NCI-H1694 (cell line): Measurements from ENCODE around the gene PIP5KL1.
A peak's percentile ranks its signal among the peaks of the same experiment; 100 is the strongest.

Source experiments
- DNase-seq: peaks from one replicate; lab custom pipeline; 2025; lab: John Stamatoyannopoulos, UW

Gene PIP5KL1

DNA sequence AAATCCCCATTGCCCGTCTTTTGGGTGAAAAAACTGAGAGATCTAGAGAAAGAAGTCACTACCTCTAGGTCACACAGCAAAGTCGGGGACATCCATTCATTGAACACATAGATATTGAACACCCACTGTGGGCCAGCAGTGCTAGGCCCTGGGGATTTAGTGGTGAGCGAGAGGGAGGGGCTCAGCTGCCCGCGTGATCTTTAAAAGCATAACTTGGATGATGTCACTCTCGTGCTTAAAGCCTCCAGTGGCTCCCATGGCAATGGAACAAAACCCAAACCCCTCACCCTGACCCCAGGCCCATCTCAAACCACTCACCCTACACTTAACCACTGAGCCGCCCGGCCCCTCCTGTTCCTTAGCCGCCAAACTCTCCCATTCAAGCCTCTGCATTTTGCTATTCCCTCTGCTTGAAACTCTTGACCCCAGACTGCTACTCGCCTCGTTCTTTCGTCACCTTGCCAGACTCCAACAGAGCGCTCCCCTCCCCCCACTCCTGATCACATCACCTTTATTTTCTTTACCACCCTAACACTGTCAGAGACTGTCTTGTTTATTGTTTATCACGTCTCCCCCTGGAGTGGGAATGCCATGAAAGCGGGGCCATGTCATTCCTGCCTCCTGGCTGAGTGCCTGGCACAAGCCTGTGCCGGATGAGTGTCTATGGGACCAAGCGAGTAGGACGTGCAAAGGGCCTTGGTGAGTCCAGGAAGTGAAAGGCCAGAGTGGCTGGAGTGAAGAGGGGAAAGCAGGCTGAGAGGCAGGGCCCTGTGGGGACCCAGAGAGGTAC is 710 bp upstream of the PIP5KL1 start:
- DNase-seq = no peak

DNA sequence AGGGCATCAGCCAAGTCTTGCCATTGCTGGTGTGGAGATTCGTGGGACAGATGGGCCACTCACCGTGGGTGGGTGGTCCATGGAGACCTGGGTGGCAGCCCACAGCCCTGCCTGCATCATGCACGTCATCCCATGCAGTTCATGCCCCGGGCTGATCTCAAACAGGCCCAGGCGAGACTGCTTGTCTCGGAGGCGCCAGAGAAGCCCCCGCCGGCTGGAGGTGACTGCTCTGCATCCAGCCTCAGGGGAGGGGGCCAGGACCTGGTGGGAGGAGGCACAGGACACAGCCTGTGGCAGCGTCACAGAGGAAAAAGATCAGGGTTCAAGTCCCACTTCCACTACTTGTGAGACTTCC is 975 bp downstream of the PIP5KL1 start:
- no peak for DNase-seq

DNA sequence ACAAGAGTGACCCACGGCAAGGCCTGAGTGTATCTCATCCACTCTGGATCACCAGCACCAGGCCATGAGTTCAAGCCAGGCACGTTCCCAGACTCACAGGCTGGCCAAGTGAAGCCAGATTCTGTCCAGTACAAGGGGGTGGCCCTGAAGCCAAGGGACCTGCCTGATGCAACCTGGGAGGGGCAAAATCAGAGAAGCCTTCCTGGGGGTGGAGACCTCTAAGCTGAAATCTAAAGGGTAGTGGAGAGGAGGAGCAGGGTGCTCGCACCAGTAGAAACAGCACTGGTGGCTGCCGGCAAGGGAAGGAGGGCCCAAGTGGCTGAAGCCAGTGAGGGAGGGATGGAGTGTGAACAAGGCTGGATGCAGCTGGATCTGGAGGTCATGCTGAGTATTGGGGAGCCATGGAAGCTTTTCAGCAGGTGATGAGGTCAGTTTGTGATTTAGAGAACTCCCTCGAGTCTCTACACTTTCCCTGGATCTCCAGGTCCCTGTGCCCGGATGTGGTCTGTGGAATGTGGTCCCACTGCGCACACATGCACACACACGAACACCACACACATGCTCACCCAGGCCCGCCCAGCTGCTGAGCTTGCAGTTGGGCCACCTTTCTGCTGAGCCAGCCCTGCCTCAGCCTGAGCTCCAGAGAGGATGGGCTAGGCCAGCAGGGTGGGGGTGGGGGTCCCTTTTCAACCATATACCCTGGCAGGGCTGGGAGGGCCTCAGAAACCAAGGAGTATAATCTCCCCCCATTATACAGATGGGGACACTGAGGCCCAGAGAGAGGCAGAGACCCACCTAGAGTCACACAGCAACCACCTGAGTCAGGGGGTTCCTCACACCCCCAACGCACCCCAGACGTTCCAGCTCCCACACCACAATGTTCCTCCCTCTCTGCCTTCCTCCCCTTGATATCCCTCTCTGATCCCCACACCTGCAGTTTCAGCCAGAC is 1.6 kb downstream of the PIP5KL1 start:
- DNase-seq = no peak

DNA sequence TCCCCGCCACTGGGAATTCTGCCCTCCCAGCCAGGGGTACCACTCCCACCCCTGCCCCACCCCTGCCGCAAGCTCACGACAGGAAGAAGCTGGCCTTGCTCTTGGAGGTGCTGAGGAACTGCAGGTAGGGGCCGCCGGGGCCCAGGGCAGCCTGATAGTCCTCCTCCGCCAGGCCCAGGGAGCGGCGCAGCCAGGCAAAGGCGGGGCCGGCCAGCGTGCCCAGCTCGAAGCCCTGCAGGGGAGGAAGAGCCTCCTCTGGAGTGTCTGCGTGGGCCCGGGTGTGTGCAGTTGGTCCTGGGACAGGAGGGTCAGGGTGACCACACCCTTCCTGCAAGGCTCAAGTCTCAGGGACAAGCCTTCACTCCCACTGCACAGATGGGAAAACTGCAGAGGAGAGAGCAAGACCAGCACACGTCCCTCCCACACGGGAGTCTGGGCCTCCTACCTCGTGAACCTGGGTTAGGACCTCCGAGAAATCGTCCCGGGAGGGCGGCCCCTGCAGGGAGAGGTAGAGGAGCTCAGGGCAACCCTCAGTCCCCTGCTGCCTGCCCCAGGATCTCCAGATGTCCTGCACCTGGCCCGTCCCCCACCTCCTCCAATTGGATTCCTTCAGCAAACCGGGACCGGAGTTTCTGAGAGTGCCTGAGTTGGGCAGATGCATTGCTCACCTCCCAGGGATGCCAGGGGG is 2.4 kb downstream of the PIP5KL1 start:
- no peak for DNase-seq

DNA sequence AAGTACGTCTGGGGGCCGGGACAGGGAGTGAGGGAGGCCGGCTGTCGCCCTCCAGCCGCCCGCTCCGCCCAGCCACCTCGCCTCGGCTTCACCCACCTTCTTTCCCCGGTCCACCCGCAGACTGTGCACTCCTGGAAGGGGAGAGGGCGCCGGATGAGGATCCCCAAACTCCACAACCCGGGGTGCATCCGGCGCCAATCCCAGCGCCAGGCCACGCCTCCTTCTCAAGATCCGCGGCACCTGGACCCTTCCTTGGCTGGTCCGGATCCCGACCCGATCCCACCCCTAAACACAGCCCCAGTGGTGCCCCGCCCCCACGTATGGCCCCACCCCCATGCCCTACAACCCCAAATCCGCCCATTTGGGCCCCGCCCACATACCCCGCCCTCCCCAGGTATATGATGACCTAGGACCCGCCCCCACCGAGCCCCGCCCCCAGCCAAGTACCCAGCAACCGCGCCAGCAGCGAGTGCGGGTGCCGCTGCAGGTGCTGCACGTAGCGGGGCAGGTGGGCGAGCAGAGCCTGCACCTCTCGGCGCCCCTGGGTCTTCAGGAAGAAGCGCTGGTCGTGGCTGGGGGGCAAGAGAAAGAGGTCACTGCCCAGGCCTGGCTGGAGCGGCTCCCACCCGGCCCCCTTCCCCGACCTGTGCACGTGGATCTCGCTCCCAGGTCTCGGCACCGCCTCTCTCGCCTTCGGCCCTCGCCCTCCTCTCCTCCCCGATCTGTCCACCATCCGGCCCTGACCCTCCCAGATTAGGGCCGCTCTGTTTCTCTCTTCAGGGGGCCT is 3.2 kb downstream of the PIP5KL1 start:
- no peak for DNase-seq

DNA sequence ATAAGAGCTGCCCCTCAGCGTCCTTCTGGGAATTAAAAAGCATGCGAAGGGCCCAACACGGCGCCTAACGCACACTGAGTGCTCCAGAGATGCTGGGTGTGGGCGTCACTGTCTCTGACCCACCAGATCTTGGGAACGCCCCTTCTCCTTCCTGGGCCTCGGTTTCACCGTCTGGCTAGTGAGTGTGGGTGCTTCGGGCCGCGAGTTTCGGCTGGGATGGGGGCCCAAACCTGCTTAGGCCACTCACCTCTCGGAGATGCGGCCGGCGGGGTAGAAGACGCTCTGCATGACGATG is 3.7 kb downstream of the PIP5KL1 start:
- no peak for DNase-seq

DNA sequence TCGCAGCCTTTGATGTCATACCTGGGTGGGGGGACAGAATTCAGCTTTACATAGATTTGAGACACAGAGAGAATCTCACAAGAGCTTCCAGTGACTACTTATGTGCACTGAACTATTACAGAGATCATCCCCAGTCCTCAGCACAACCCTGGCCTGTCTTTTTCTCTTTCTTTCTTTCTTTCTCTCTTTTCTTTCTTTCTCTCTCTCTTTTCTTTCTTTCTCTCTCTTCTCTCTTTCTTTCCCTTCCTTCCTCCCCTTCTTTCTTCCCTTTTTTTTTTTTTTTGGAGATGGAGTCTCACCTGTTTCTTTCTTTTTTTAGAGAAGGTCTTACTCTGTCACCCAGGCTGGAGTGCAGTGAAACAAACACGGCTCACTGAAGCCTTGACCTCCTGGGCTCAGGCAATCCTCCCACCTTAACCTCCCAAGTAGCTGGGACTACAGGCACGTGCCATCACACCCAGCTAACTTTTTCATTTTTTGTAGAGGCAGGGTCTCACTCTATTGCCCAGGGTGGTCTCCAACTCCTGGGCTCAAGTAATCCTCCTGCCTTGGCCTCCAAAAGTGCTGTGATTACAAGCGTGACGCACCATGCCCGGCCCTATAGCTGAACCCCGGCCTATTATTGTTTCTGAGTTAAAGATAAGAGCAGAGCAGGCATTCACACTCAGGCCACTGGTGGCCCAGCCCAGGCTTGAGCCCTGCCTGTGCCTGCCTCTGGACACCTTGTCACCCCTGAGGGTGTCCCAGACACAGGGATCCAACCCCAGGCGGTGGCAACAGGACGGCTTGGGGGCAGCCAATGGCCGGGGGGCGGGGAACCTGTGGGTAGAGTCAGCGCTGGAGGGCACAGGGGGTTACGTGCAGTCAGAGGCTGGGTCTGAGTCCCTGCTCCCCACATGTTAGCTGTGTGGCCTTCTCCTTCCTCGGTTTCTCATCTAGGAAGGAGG is 4.3 kb downstream of the PIP5KL1 start:
- no peak for DNase-seq

DNA sequence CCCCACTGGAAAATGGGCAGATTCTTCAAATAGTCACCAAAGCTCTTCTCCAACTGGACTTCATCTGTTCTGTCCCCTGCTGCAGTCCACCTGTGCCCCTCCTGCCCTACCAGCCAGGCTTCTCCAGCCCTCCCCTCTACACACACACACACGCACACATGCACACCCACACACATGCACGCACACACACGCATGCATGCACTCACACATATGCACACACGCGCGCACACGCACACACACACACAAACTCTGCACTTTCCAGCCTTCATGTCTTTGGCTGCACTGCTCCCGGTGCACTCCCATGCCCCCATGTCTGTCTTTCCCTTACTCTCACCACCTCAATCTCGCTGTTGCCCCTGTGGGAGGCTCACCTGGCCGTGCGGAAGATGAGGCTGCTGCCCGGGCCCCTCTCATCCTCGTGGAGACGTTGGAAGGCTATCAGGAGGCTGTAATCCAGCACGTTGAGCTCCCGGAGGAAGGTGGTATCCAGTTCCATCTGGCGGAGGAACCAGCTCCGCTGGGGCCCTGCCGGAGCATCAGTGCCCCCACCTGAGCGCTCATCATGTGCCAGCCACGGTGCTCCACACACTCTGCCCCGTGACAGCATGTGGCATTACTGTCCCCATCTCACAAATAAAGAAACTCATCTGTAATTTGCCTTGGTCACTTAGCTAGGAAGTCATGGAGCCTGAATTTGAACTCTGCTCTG is 5.7 kb downstream of the PIP5KL1 start:
- DNase-seq = no peak

DNA sequence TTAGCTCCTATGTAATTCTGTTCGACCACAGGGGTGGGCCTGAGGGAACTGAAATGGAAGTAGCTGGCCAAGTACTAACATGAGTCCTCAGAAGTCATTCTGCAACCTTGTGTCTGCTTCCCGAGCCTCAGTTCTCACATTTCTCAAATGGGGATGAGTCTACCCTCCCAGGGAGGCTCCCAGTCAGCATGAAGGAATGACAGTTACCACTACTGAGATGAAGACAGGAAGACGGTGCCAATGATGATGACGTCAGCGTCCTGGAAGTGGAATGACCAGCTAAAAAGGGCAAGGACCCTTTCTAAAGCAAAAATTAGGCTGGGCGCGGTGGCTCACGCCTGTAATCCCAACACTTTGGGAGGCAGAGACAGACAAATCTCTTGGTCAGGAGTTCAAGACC is 6.8 kb downstream of the PIP5KL1 start:
- DNase-seq = no peak

DNA sequence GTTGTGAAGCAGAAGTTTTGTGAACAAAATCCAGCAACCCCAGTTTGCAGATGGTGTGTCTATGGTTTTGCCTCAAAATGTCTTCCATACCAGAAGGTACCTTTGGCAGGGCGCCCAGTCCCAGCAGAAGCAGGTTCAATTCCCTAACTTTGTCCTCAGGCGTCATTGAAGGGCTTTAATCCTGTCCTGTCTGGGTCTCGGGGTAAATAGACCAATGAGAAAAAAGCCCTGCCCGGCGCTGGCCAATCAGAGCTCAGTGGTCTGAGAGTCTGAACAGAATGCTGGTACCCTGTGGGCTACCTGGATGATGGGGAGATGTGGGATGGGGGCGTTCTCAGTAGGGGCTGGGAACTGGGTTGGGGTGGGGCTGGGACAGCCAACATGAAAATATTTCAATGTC is 7.5 kb downstream of the PIP5KL1 start:
- peak; percentile 36 for DNase-seq

DNA sequence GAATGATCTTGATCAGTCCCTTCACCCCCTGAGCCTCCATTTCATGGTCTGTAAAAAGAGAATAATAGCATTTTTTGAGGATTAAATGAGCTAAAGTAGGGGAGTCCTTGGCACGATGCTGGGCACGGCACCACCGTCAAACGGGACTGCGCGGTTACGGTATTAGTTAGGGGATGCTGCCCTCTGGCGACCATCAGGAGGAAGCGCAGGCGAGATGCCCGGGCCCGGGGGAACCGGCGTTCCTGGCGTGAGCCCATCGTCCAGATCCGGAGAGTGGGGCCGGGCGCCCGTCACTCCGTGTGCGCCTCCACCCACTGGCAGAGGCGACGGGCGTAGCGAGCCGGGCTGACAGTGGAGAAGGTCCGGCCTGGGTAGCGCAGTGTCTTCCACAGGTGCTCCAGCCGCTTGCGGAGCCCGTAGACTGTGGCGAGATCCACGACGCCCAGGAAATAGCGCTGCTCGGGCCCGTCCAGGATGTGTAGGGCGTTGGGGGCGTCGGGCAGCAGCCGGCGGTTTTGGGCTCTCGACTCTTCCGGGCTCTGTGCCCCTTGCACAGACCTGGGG is 8.9 kb downstream of the PIP5KL1 start:
- DNase-seq = no peak

DNA sequence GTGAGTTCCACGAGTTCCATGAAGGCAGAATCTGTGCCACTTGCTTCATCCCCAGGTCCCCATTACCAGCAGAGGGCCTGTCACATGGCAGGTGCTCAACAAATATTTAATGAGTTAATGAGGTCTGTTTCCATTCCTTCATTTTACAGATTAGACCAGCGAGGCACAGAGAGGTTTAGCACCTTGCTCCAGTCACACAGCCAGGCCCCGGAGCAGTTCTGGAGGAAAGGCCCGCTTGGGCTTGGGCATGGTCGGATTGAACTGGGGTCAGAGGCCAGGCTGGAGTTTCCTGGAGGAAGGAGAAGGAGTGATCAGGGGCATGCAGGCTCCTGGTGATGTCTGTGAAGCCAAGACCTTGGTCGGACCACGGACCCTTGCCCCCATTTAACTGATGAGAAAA is 9.8 kb downstream of the PIP5KL1 start:
- DNase-seq = no peak

DNA sequence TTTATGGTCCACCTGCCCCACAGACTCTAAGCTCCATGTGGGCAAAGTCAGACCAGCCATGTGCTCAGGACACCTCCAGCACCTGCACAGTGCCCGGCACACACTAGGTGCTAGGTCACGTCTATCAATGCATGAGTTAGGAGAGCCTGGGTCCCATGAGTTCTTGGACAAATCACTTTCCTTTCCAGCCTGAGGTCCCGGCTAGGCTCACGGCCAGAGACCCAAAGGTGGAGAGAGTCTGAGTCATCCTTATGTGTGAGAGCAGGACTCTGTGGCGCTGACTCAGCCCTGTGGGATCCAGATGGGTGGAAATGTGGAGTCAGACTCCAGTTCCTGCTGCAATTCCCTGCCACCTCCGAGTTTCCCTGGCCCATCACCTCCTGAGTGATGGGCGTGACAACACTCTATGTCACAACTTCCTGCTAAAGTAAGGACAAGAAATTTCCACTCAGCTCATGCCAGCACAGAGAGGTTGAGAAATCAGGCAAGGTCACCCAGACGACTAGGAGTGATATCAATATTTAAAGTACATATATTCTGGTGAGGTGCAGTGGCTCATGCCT is 11.2 kb downstream of the PIP5KL1 start:
- no peak for DNase-seq

DNA sequence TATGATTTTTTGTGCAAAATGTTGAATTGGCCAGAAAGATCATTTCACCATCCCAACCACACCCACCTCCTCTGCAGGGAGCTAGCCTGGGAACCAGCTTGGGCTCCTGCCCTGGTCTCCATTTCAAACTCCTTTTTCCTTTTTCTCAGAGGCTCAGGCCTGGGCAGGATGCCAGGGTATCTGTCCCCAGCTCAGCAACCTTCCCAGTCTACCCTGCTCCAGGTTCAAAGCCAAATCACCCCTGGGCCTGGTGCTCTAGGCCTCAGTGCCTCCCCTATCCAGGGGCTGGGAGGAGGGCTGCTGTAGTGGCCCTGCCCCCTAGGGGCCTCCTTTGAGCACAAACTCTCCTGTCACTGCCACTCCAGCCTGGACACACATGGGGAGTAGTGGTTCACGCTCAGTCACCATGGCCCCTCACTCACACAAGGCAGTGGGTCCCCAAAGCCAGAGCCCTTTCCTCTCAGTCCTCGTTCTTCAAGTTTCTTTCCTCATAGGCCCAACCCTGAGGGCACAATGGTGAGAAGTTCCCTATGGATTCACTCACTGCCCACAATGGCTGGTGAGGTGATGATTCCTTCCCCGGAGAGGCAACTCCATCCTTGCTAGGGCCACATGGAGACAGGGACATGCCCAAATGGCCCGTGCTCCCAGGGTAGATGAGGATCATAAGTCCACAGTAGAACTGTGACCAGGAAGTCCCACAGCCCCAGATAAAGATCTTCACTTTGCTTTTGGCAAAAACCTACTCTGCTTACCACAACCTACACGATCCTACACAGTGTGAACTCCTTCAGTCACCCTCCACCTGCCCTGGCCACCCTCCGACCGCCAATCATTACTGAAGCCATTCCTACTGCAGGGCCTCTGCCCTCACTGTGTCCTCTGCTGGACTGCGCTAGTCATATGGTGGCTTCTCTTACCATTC is 12.1 kb downstream of the PIP5KL1 start:
- no peak for DNase-seq

DNA sequence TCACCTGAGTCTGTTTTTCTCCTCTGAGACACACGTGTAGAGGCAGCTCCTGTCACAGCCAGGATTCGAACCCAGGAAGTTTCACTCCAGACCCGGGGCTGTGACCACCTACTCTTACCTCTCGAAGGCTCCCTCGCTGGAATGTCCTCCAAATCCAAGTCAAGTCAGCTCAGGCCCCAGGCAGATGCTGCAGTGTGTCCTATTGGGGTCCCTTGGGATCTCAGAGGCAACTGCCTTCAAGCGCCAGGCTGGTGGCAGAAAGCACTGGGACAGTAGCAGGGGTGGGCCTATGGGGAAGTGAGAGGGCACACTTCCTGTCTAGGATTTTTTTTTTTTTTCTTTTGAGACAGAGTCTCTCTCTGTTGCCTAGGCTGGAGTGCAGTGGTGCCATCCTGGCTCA is 13.0 kb downstream of the PIP5KL1 start:
- no peak for DNase-seq

DNA sequence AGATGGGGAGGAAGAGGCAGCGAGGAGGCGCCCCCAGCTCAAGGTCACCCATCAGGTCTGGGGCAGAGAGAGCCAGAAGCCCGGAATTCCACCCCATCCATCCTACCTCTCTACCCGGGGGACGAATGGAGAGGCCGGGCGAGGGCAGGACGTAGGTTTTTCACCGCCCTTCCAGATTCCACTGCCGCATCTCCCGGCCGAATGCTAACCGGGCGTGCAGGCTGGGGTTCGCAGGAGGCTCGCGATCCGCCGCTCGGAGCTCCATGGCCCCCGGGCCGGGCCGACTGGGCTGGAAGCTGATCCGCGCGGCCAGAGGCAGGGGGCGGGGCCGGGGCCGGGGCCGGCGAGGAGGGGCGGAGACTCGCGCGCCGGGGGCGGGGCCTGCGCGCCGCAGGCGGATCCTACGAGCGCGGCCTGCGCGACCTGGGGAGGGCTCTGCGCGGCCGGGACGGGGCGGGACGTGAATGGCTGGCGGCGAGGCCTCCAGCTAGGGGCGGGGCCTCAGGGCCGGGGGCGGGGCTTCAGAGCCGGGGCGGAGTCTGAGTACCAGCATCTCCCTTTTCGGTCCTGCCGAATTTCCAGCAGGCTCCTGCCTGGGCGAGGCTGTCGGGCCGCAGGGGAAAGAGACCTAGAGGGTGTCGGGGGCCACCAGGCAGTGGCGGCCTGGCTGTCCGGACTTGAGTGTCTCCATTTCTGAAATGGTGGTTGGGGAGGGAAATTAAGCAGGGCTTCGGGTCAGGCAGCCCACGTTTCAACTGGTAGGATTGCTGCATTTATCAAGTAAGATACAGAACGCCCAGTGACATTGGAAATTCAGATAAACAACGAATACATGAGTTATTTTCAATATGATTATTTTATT is 13.6 kb downstream of the PIP5KL1 start, which contains the start of gene ST6GALNAC4:
Gene ST6GALNAC4 (minus strand): TSS at position 322 of the 862 bp plus-strand sequence. CDS start 622 bp downstream, outside the sequence.
- peak; percentile 52 for DNase-seq
